ENCODE measurements around the gene MTFP1.

Gene MTFP1

DNA sequence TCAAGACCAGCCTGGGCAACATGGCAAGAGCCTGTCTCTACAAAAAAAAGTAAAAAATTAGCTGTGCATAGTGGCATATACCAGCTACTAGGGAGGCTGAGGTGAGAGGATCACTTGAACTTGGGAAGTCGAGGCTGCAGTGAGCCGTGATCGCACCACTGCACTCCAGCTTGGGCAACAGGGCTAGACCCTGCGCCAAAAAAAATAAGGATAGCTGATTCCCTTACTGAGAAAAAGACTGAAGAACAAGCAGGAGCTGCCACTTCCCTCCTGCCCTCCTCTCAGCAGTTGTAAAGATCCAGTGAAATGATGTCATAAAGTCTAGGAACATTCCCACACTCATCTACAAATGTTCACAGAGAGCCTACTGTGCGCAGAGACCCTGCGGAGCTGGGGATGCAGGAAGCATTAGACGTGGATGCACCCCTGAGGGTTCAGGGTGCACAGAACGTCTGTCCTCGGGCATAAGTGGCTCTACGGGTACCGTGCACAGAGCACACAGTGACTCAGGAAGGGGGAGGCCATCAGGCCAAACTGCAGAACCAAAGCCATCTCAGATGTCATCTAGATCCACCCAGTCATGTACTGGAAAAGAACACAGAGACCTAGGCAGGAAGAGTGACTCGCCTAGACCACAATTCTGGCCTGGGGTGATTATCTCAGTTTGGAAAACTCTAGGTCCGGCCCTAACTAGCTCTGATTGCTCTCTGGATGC is 17.0 kb upstream of the MTFP1 start:
- Histone ChIP-seq H2AFZ (ENCODE audit: low read depth, low read length) (no peak overlapping the region), H3K27me3 (ENCODE audit: insufficient read depth, low read length) (no peaks in the 10 kb centered on the region), H3K36me3 (ENCODE audit: insufficient read depth, low read length) (no peaks in the 10 kb centered on the region), H3K4me3 (ENCODE audit: low read length) (no peak overlapping the region), H3K4me1 (ENCODE audit: insufficient read depth, low read length) (no peaks in the 10 kb centered on the region), H3K9me3 (ENCODE audit: low read length) (no peaks in the 10 kb centered on the region)

DNA sequence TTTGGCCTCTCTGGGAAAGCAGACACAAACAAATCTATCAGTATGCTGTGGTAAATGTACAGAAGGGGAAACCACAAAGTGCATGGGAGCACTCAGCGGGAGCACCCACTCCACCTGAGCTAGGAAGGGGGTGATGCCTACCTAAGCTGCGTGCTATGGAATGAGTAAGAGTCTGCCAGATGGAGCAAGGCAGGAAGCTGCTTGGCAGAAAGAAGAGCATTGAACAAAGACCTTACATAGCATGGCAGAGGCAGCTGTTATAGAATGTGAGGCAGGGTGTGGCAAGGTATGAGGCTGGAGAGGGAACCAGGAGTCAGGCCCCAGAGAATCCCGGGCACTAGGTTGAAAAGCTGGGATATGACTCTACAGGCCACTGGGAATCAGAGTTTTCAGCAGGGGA is 13.8 kb upstream of the MTFP1 start:
- Histone ChIP-seq H3K36me3 (ENCODE audit: insufficient read depth, low read length) (peaks cover 13% of the 10 kb centered on the region), H3K27me3 (ENCODE audit: insufficient read depth, low read length) (no peaks in the 10 kb centered on the region)

GRCh38 chr22:30413001-30413400 is 12.6 kb upstream of the MTFP1 start:
- H2AFZ ChIP-seq (ENCODE audit: low read depth, low read length), result no peak overlapping the region
- no peaks in the 10 kb centered on the region for H3K4me1 ChIP-seq (ENCODE audit: insufficient read depth, low read length)
- no peak overlapping the region for H3K4me3 ChIP-seq (ENCODE audit: low read length)
- no peaks in the 10 kb centered on the region for H3K27me3 ChIP-seq (ENCODE audit: insufficient read depth, low read length)
- no peaks in the 10 kb centered on the region for H3K9me3 ChIP-seq (ENCODE audit: low read length)
- peaks cover 16% of the 10 kb centered on the region for H3K36me3 ChIP-seq (ENCODE audit: insufficient read depth, low read length)

More for the DNA sequence above, 13.8 kb upstream of the MTFP1 start:
- Histone ChIP-seq H3K4me1 (ENCODE audit: insufficient read depth, low read length) (no peaks in the 10 kb centered on the region), H2AFZ (ENCODE audit: low read depth, low read length) (no peak overlapping the region), H3K4me3 (ENCODE audit: low read length) (no peak overlapping the region), H3K9me3 (ENCODE audit: low read length) (no peaks in the 10 kb centered on the region)

GRCh38 chr22:30413745-30414524 is 11.6 kb upstream of the MTFP1 start:
- H3K9me3 ChIP-seq (ENCODE audit: low read length), result no peaks in the 10 kb centered on the region
- peaks cover 22% of the 10 kb centered on the region for H3K36me3 ChIP-seq (ENCODE audit: insufficient read depth, low read length)
- no peak overlapping the region for H2AFZ ChIP-seq (ENCODE audit: low read depth, low read length)
- H3K27me3 ChIP-seq (ENCODE audit: insufficient read depth, low read length), result no peaks in the 10 kb centered on the region
- no peak overlapping the region for H3K4me3 ChIP-seq (ENCODE audit: low read length)
- H3K4me1 ChIP-seq (ENCODE audit: insufficient read depth, low read length), result no peaks in the 10 kb centered on the region

DNA sequence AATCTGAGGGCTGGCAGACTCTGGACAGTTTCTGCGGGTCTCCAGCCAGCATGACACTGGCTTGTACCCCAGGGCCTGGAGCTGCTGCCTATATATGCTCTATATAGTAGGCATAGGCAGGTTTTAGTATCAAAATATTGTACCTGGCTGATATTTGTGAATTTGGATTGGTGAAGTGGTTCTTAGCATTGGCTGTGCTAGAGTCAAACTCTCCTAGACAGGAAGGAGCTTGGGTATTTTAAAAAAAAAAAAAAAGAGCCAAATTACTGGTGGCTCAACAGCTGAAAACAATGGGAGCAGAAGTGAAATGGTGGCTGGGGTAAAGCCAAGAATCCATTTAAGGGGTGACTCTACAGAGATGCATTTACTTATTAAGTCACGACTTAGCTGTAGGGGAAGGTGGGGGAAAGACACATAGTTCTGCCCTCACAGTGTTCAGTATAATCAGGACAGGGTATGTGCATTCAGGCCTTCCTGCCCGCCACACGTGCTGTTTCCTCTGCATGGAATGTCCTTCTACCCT is 11.0 kb upstream of the MTFP1 start:
- Histone ChIP-seq H2AFZ (ENCODE audit: low read depth, low read length) (no peak overlapping the region), H3K4me3 (ENCODE audit: low read length) (no peak overlapping the region), H3K9me3 (ENCODE audit: low read length) (no peaks in the 10 kb centered on the region), H3K36me3 (ENCODE audit: insufficient read depth, low read length) (peaks cover 23% of the 10 kb centered on the region), H3K27me3 (ENCODE audit: insufficient read depth, low read length) (no peaks in the 10 kb centered on the region), H3K4me1 (ENCODE audit: insufficient read depth, low read length) (no peaks in the 10 kb centered on the region)

DNA sequence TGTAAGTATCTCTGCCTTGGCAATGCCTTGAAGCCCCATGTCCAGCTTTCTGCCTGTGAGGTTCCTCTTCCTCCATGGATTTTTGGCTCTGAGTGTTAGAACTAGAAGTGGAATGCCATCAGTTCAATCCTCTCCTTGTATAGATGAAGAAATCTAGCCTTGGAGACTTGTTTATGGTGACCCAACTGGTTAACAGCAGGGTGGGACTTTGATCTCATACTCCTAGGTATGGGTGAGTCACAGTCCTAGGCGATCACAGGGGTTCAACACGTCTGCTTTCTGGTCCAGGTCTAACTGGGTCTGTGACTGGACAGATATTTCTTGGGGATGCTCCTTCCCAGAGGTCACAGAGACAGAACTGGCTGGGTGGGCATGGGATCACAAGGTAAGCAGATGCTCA is 9.2 kb upstream of the MTFP1 start:
- Histone ChIP-seq H2AFZ (ENCODE audit: low read depth, low read length) (no peak overlapping the region), H3K36me3 (ENCODE audit: insufficient read depth, low read length) (peaks cover 23% of the 10 kb centered on the region), H3K9me3 (ENCODE audit: low read length) (no peaks in the 10 kb centered on the region), H3K27me3 (ENCODE audit: insufficient read depth, low read length) (no peaks in the 10 kb centered on the region), H3K4me3 (ENCODE audit: low read length) (no peak overlapping the region), H3K4me1 (ENCODE audit: insufficient read depth, low read length) (peaks cover 6% of the 10 kb centered on the region)

- Histone ChIP-seq H3K9me3 (ENCODE audit: low read length) (no peaks in the 10 kb centered on the region), H3K36me3 (ENCODE audit: insufficient read depth, low read length) (peaks cover 23% of the 10 kb centered on the region), H2AFZ (ENCODE audit: low read depth, low read length) (no peak overlapping the region), H3K4me1 (ENCODE audit: insufficient read depth, low read length) (peaks cover 10% of the 10 kb centered on the region), H3K4me3 (ENCODE audit: low read length) (no peak overlapping the region), H3K27me3 (ENCODE audit: insufficient read depth, low read length) (no peaks in the 10 kb centered on the region)
These were observed 8.7 kb upstream of the MTFP1 start for GRCh38 chr22:30416837-30417236.

GRCh38 chr22:30420347-30421125 is 5.0 kb upstream of the MTFP1 start:
- no peaks in the 10 kb centered on the region for H3K27me3 ChIP-seq (ENCODE audit: insufficient read depth, low read length)
- no peak overlapping the region for H3K4me3 ChIP-seq (ENCODE audit: low read length)
- H3K4me1 ChIP-seq (ENCODE audit: insufficient read depth, low read length), result peaks cover 29% of the 10 kb centered on the region
- no peak overlapping the region for H2AFZ ChIP-seq (ENCODE audit: low read depth, low read length)
- H3K9me3 ChIP-seq (ENCODE audit: low read length), result no peaks in the 10 kb centered on the region
- peaks cover 20% of the 10 kb centered on the region for H3K36me3 ChIP-seq (ENCODE audit: insufficient read depth, low read length)

DNA sequence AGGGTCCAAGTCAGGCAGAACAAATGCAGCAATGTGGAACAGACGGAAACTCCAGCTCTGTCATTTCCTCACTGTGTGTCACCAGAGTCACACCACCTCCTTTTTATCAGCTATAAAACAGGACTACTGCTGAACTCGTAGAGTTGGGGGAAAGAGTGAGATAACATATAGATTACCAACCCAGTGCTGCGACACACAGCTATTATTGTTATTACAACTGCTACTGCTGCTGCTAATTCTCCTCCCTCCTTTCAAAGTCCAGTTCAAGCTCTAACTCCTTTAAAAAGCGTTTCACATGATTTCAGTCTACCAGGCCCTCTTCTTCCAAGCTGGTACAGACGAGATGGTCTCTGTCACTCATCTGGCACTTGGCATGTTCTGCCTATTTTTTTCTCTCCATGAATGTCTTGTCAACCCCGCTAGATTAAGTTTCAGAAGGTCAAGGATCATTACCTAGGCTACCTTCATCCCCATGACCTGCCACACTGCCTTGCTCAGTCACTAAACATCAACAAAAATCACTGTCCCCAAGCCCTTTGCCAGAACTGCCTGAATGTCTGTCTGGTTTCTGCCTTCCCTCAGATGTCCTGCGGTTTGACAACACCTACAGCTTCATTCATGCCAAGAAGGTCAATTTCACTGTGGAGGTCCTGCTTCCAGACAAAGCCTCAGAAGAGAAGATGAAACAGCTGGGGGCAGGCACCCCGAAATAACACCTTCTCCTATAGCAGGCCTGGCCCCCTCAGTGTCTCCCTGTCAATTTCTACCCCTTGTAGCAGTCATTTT is 3.7 kb upstream of the MTFP1 start:
- peaks cover 9% of the 10 kb centered on the region for H3K36me3 ChIP-seq (ENCODE audit: insufficient read depth, low read length)
- H2AFZ ChIP-seq (ENCODE audit: low read depth, low read length), result no peak overlapping the region
- no peaks in the 10 kb centered on the region for H3K9me3 ChIP-seq (ENCODE audit: low read length)
- H3K4me3 ChIP-seq (ENCODE audit: low read length), result peak overlapping the region; percentile 67
- H3K4me1 ChIP-seq (ENCODE audit: insufficient read depth, low read length), result peaks cover 29% of the 10 kb centered on the region
- H3K27me3 ChIP-seq (ENCODE audit: insufficient read depth, low read length), result no peaks in the 10 kb centered on the region

DNA sequence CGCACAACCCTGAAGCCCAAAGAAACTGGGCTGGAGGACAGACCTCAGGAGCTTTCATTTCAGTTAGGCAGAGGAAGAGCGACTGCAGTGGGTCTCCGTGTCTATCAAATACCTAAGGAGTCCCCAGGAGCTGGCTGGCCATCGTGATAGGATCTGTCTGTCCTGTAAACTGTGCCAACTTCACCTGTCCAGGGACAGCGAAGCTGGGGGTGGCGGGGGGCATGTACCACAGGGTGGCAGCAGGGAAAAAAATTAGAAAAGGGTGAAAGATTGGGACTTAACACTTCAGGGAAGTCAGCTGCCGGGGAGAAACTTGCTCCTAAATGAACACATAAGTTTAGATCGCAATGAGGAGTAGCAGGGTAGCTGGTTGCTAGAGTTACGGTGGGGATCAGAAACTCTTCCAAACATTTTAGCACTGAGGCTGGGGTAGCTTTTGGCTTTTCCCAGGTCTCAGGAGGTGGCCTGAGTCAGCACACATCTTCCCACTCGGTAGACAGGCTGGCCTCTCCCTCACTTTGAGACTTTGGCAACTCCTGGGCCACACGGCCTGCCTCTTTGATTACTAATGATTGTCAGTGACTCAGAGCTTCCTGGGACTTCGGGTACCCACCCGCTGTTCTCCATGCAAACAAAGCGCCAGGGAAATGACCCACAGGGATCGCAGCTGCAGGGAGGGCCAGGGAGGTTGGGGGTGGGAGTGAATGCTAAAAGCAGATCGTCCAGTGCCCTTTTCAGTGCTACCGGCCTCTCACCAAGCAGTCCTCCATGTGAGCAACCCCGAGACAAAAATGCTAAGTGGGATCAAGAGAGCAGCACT is 2.9 kb upstream of the MTFP1 start:
- Histone ChIP-seq H2AFZ (ENCODE audit: low read depth, low read length) (peak overlapping the region; percentile 21), H3K4me3 (ENCODE audit: low read length) (peak overlapping the region; percentile 67), H3K9me3 (ENCODE audit: low read length) (no peaks in the 10 kb centered on the region), H3K4me1 (ENCODE audit: insufficient read depth, low read length) (peaks cover 29% of the 10 kb centered on the region), H3K36me3 (ENCODE audit: insufficient read depth, low read length) (peaks cover 6% of the 10 kb centered on the region), H3K27me3 (ENCODE audit: insufficient read depth, low read length) (no peaks in the 10 kb centered on the region)

DNA sequence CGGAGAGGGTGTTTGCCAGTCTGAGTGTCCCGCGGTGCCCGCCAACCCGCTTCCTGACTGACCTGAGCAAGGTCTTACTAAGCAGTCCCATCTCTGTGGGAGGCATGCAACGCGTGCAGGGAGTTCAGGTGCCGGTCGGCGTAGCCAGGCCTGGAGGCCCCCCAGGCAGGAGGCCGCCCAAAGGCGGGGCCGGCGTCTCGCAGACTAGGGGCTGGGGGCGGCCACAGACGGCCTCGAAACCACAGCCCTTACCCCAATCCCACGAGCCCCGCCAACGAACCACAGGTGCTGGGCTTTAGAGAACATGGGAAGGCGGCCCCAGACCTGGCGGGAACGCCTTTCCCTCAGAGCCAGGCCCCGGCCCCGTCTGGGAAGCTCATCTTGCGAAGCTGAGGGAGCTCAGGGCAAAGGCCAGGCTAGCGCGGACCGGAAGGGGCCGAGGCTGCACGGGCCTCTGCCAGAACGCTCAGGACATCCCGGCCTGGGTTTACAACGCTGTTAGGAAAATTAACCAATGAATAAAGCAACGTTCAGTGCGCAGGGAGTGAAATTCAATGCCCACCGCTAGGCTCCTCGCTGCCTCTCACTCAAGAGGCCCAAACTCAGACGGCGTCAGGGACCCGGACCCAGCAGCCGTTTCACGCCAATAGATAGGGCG is 2.1 kb upstream of the MTFP1 start:
- Histone ChIP-seq H3K4me3 (ENCODE audit: low read length) (peak overlapping the region; percentile 67), H3K9me3 (ENCODE audit: low read length) (no peaks in the 10 kb centered on the region), H3K36me3 (ENCODE audit: insufficient read depth, low read length) (peaks cover 4% of the 10 kb centered on the region), H3K27me3 (ENCODE audit: insufficient read depth, low read length) (no peaks in the 10 kb centered on the region), H2AFZ (ENCODE audit: low read depth, low read length) (peak overlapping the region; percentile 21), H3K4me1 (ENCODE audit: insufficient read depth, low read length) (peaks cover 29% of the 10 kb centered on the region)

Data from neuron (in vitro differentiated cells).